HepG2 (cell line): ENCODE measurements around the gene GNAS. TPM values are rescaled to one million over a fixed set of nuclear protein-coding genes. Genes with fewer than 3 reads are reported as not detected.

ENCODE experiments used
- ATAC-seq: fragments of 200-7000 bp; cut with Tn5 transposase; 3 replicates; pipeline ENCODE4 v1.9.1; 2020; ENCODE audit warnings: mild to moderate bottlenecking, moderate library complexity
- BruUV-seq: library from RNA; stranded (reverse); fragments of 400-500 nt; replicated peaks from 2 replicates; lab custom pipeline; 2021; lab: Mats Ljungman, UMichigan
- CTCF ChIA-PET: fragments of 300-600 bp; formaldehyde crosslinking; extraction: SDS; loops from one replicate; lab custom pipeline; 2021; ENCODE audit warnings: low total read pairs, inconsistent platforms, low intra/inter-chr PET ratio; lab: Yijun Ruan, JAX
- POLR2A ChIA-PET: fragments of 350-600 bp; sonication (Branson Sonifier 250); formaldehyde crosslinking; loops from one replicate; lab custom pipeline; 2020; ENCODE audit warnings: antibody characterized with exemption, inconsistent platforms; lab: Yijun Ruan, JAX
- DNase-seq: peaks from one replicate; pipeline ENCODE4 v3.0.0-alpha.2; 2015; ENCODE audit warnings: low spot score
- FAIRE-seq: peaks from 3 replicates; lab custom pipeline; 2011; peaks lifted over from hg19 to GRCh38; lab: Jason Lieb, UNC
- H2AFZ ChIP-seq: one replicate; pipeline ENCODE4 v1.6.1; 2011; ENCODE audit warnings: low read length, inconsistent platforms
- H3K27ac ChIP-seq: fragments of 300-600 bp; 3 replicates; pipeline ENCODE4 v1.8.0; 2011; ENCODE audit warnings: mixed run types, mild to moderate bottlenecking, mixed read lengths, low read length, inconsistent platforms; ENCODE audit not compliant: insufficient read depth; ENCODE audit errors: extremely low read length
- H3K27me3 ChIP-seq, 2 experiments: fragments of 200-600 bp in 1 of 2; 2 replicates in 1 of 2; 3 replicates in 1 of 2; pipeline versions ENCODE4 v1.6.0 to v1.8.0; 2011; ENCODE audit warnings: low read length in 2 of 2, mild to moderate bottlenecking in 2 of 2, moderate library complexity in 2 of 2, inconsistent platforms in 1 of 2; ENCODE audit not compliant: insufficient read depth in 2 of 2, control insufficient read depth in 1 of 2
- H3K36me3 ChIP-seq, 2 experiments: fragments of 200-600 bp in 1 of 2; replicated peaks in 1 of 2; 2 replicates in 1 of 2; 3 replicates in 1 of 2; pipeline versions ENCODE4 v1.5.1 to v1.8.0; 2011; ENCODE audit warnings: low read length in 2 of 2, inconsistent platforms in 1 of 2; ENCODE audit not compliant: insufficient read depth in 2 of 2, control insufficient read depth in 1 of 2
- H3K4me1 ChIP-seq: 2 replicates; pipeline ENCODE4 v1.5.1; 2012; ENCODE audit warnings: low read length, inconsistent platforms; ENCODE audit not compliant: insufficient read depth
- H3K4me2 ChIP-seq: 2 replicates; pipeline ENCODE4 v1.6.0; 2011; ENCODE audit warnings: low read depth, low read length, inconsistent platforms
- H3K4me3 ChIP-seq, 3 experiments: fragments of 200-600 bp in 1 of 3; sonication (generic), shearing (Covaris generic) in 1 of 3; replicated peaks in 1 of 3; 2 replicates each; pipeline ENCODE4 v1.5.1; 2011 to 2016; ENCODE audit warnings: low read length in 3 of 3, inconsistent platforms in 2 of 3, low read depth in 2 of 3, mild to moderate bottlenecking in 2 of 3, control low read depth in 1 of 3, mixed read lengths in 1 of 3; ENCODE audit not compliant: insufficient read depth in 1 of 3
- H3K79me2 ChIP-seq: one replicate; pipeline ENCODE4 v1.6.1; 2011; ENCODE audit warnings: low read length, inconsistent platforms; ENCODE audit not compliant: insufficient read depth
- H3K9ac ChIP-seq: 2 replicates; pipeline ENCODE4 v1.6.0; 2011; ENCODE audit warnings: mild to moderate bottlenecking, low read depth, low read length, inconsistent platforms; ENCODE audit not compliant: insufficient read depth
- H3K9me3 ChIP-seq: 2 replicates; pipeline ENCODE4 v1.5.1; 2012; ENCODE audit warnings: mild to moderate bottlenecking, low read length
- H4K20me1 ChIP-seq: 2 replicates; pipeline ENCODE4 v1.6.0; 2011; ENCODE audit warnings: inconsistent platforms, mild to moderate bottlenecking, low read length, moderate library complexity; ENCODE audit not compliant: insufficient read depth
- AHR ChIP-seq: IDR thresholded peaks from 2 replicates; pipeline ENCODE4 v1.6.1; 2018; ENCODE audit warnings: missing genetic modification reagents, missing compliant biosample characterization
- GABPA ChIP-seq, 2 experiments: IDR thresholded peaks; 2 replicates each; pipeline ENCODE4 v1.6.1; 2011 to 2016; ENCODE audit warnings: low read depth in 2 of 2, low read length in 1 of 2, missing biosample characterization in 1 of 2, missing genetic modification characterization in 1 of 2
- HNF4G ChIP-seq, 2 experiments: sonication (generic) in 1 of 2; formaldehyde crosslinking in 1 of 2; IDR thresholded peaks; 2 replicates each; pipeline versions ENCODE4 v1.4.0 to v1.6.1; 2011 to 2020; ENCODE audit warnings: borderline replicate concordance in 2 of 2, low read depth in 2 of 2, mild to moderate bottlenecking in 2 of 2, low read length in 1 of 2, missing genetic modification reagents in 1 of 2, moderate library complexity in 1 of 2
- KAT2B ChIP-seq: fragments of 150-350 bp; IDR thresholded peaks from 2 replicates; pipeline ENCODE4 v1.6.1; 2014; ENCODE audit warnings: low read depth, low read length, borderline replicate concordance
- KAT8 ChIP-seq: IDR thresholded peaks from 2 replicates; pipeline ENCODE4 v1.6.1; 2016; ENCODE audit warnings: missing genetic modification reagents, missing compliant biosample characterization
- NFYB ChIP-seq: sonication (generic); formaldehyde crosslinking; IDR thresholded peaks from 2 replicates; pipeline ENCODE4 v1.4.0; 2020; ENCODE audit warnings: missing genetic modification reagents
- SIN3B ChIP-seq: fragments of 150-350 bp; IDR thresholded peaks from 2 replicates; pipeline ENCODE4 v1.6.1; 2014; ENCODE audit warnings: low read length
- ZNF331 ChIP-seq: sonication (generic); formaldehyde crosslinking; IDR thresholded peaks from 2 replicates; pipeline ENCODE4 v1.4.0; 2020; ENCODE audit warnings: missing genetic modification reagents
- ZNF7 ChIP-seq: IDR thresholded peaks from 2 replicates; pipeline ENCODE4 v1.6.1; 2016; ENCODE audit warnings: missing biosample characterization, missing genetic modification reagents
- ZNF720 ChIP-seq: sonication (generic); formaldehyde crosslinking; IDR thresholded peaks from 2 replicates; pipeline ENCODE4 v1.4.0; 2020; ENCODE audit warnings: missing genetic modification reagents
- ZNF777 ChIP-seq: sonication (generic); formaldehyde crosslinking; IDR thresholded peaks from 2 replicates; pipeline ENCODE4 v1.4.0; 2020; ENCODE audit warnings: missing genetic modification reagents
- ZNF792 ChIP-seq: IDR thresholded peaks from 2 replicates; pipeline ENCODE4 v1.6.1; 2016
- ZSCAN31 ChIP-seq: sonication (generic); formaldehyde crosslinking; IDR thresholded peaks from 2 replicates; pipeline ENCODE4 v1.5.0; 2020; ENCODE audit warnings: low read depth, mild to moderate bottlenecking, missing genetic modification reagents
- WGBS: methylation state at CpG from one replicate; pipeline ENCODE4 v1.1.6; 2017; ENCODE audit warnings: low lambda C conversion rate; 5-methylcytosine and 5-hydroxymethylcytosine counted together
- in situ Hi-C: cut with HindIII; loops from 2 replicates; pipeline ENCODE4 v1.10.0; 2017; ENCODE audit warnings: low pct_unique_long_range_greater_than_20kb; ENCODE audit not compliant: extremely low pct_ligation_motif_present
- intact Hi-C: fragments of 100-400 bp; cut with micrococcal nuclease; formaldehyde crosslinking; loops from one replicate; pipeline ENCODE4 v1.10.0; 2022; ENCODE audit not compliant: unreplicated experiment
- polyA plus RNA-seq, 8 experiments: library from polyadenylated mRNA; depleted of rRNA in 3 of 8; stranded (reverse) in 7 of 8; unstranded in 1 of 8; fragments of >200 nt; fragmentation: Illumina TruSeq in 4 of 8; extraction: Trizol in 4 of 8; gene quantifications; 2 replicates each; pipeline versions ENCODE4 v1.2.1 to v1.2.3, GENCODE V29; 2011 to 2016; ENCODE audit warnings: low read depth in 4 of 8, missing spikeins in 1 of 8, mixed read lengths in 1 of 8; ENCODE audit not compliant: insufficient read depth in 1 of 8
- total RNA-seq, 5 experiments: library from RNA; depleted of rRNA; stranded (reverse); fragments of >200 nt; fragmentation: Illumina TruSeq; extraction: Trizol; gene quantifications; 2 replicates each; pipeline ENCODE4 v1.2.3, GENCODE V29; 2016; ENCODE audit warnings: low read depth in 1 of 5
- TF ChIP-seq, protein P1 (sequence below): sonication (generic); formaldehyde crosslinking; IDR thresholded peaks from 2 replicates; pipeline ENCODE4 v1.4.0; 2020; ENCODE audit warnings: missing genetic modification reagents

The GNAS gene
- total and polyA plus RNA-seq, 2 of the 13 experiments (the other 11 are each of a cell fraction or from before 2014, with no cell fraction given), result 407 to 1,008 TPM

- CTCF ChIA-PET, result no interaction called here
Observed at GRCh38 chr20:58850693-58851174, 1.8 kb upstream of the GNAS start, which contains the start of gene GNAS-AS1. Gene GNAS-AS1, minus strand, starts transcription at chr20:58850902.

GRCh38 chr20:58851221-58851968, 1.1 kb upstream of the GNAS start:
- 66% methylated on average over 33 of the region's 41 CpGs for WGBS
- FAIRE-seq (no peak), ATAC-seq (no peak), DNase-seq (no peak)
- ChIA-PET CTCF (interaction anchor here (1.7 kb wide), 1 partner anchor 370 kb away, joined by 7 read pairs; no protein-coding TSS in a partner anchor), POLR2A (no interaction called here)
- Histone ChIP-seq H3K9me3 (no peaks in the 10 kb centered on the region), H3K4me2 (no peak overlapping the region), H3K36me3 (no peaks in the 10 kb centered on the region), H4K20me1 (no peaks in the 10 kb centered on the region), H3K4me1 (no peaks in the 10 kb centered on the region), H3K9ac (no peak overlapping the region), H2AFZ (no peak overlapping the region), H3K27ac (no peak overlapping the region), H3K27me3 (peaks cover 0 to 36% of the 10 kb centered on the region in 2 experiments; a peak in 4 of 5 replicates), H3K4me3 (no peak overlapping the region), H3K79me2 (no peaks in the 10 kb centered on the region)
- intact Hi-C loops (no loop called here), in situ Hi-C loops (no loop called here)
- no TSS peak for BruUV-seq
- TF ChIP-seq AHR (CRISPR knock-in tag) (no peak), ZNF331 (CRISPR knock-in tag) (no peak), ZNF792 (CRISPR knock-in tag) (no peak), KAT2B (no peak), ZSCAN31 (no peak), KAT8 (no peak), SIN3B (no peak), ZNF777 (CRISPR knock-in tag) (no peak), ZNF7 (no peak), HNF4G (IDR thresholded peaks at IDR 0.05; ENCODE audit: borderline replicate concordance, low read depth, low read length) (no peak), HNF4G (CRISPR knock-in tag; IDR thresholded peaks at IDR 0.05; ENCODE audit: borderline replicate concordance, low read depth) (no peak)
- TF ChIP-seq, protein P1, sequence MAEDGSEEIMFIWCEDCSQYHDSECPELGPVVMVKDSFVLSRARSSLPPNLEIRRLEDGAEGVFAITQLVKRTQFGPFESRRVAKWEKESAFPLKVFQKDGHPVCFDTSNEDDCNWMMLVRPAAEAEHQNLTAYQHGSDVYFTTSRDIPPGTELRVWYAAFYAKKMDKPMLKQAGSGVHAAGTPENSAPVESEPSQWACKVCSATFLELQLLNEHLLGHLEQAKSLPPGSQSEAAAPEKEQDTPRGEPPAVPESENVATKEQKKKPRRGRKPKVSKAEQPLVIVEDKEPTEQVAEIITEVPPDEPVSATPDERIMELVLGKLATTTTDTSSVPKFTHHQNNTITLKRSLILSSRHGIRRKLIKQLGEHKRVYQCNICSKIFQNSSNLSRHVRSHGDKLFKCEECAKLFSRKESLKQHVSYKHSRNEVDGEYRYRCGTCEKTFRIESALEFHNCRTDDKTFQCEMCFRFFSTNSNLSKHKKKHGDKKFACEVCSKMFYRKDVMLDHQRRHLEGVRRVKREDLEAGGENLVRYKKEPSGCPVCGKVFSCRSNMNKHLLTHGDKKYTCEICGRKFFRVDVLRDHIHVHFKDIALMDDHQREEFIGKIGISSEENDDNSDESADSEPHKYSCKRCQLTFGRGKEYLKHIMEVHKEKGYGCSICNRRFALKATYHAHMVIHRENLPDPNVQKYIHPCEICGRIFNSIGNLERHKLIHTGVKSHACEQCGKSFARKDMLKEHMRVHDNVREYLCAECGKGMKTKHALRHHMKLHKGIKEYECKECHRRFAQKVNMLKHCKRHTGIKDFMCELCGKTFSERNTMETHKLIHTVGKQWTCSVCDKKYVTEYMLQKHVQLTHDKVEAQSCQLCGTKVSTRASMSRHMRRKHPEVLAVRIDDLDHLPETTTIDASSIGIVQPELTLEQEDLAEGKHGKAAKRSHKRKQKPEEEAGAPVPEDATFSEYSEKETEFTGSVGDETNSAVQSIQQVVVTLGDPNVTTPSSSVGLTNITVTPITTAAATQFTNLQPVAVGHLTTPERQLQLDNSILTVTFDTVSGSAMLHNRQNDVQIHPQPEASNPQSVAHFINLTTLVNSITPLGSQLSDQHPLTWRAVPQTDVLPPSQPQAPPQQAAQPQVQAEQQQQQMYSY (CRISPR knock-in tag), result no peak

More at GRCh38 chr20:58850693-58851174, 1.8 kb upstream of the GNAS start, which contains the start of gene GNAS-AS1:
- Histone ChIP-seq H3K79me2 (no peaks in the 10 kb centered on the region), H3K27ac (no peak within 1 kb of the TSS), H4K20me1 (no peaks in the 10 kb centered on the region), H3K4me3 (no peak within 1 kb of the TSS), H3K9me3 (no peaks in the 10 kb centered on the region), H3K4me2 (no peak within 1 kb of the TSS), H3K36me3 (no peaks in the 10 kb centered on the region), H3K9ac (no peak within 1 kb of the TSS), H3K4me1 (no peaks in the 10 kb centered on the region), H3K27me3 (peaks cover 0 to 42% of the 10 kb centered on the region in 2 experiments; a peak in 4 of 5 replicates), H2AFZ (no peak within 1 kb of the TSS)
- intact Hi-C loops (no loop called here), in situ Hi-C loops (no loop called here)
- FAIRE-seq, result no peak
- ATAC-seq, result no peak
- no peak for DNase-seq
- POLR2A ChIA-PET, result no interaction called here
- 58% methylated on average over 25 of the region's 25 CpGs for WGBS
- no TSS peak for BruUV-seq
- TF ChIP-seq ZNF720 (CRISPR knock-in tag), result no peak
- peak; percentile 32; the same call in 1 of the 2 replicates for TF ChIP-seq NFYB (CRISPR knock-in tag)
- peak; percentile 35 for TF ChIP-seq GABPA (IDR thresholded peaks at IDR 0.05; ENCODE audit: low read depth, low read length)
- TF ChIP-seq GABPA (CRISPR knock-in tag; IDR thresholded peaks at IDR 0.05; ENCODE audit: low read depth), result no peak
